Fibroblast of lung (primary cell): ENCODE data around the gene TUBGCP6. TPM values are rescaled to one million over a fixed set of nuclear protein-coding genes. Genes with fewer than 3 reads are reported as not detected.
A peak's percentile ranks its signal among the peaks of the same experiment; 100 is the strongest.

Experiments used
- DNase-seq, 2 donors: peaks; one replicate each; pipeline versions ENCODE4 v3.0.0 to v3.0.0-alpha.2; 2010; ENCODE audit warnings: low read depth in 2 of 2
- H2AFZ ChIP-seq: 2 replicates; pipeline ENCODE4 v1.5.1; 2012; ENCODE audit warnings: low read length, control low read depth, inconsistent platforms
- H3K27ac ChIP-seq: 2 replicates; pipeline ENCODE4 v1.5.1; 2011; ENCODE audit warnings: low read length, control low read depth; ENCODE audit not compliant: insufficient read depth
- H3K27me3 ChIP-seq: 2 replicates; pipeline ENCODE4 v1.5.1; 2011; ENCODE audit warnings: mild to moderate bottlenecking, low read length; ENCODE audit not compliant: control insufficient read depth, insufficient read depth
- H3K36me3 ChIP-seq: 2 replicates; pipeline ENCODE4 v1.5.1; 2011; ENCODE audit warnings: low read length; ENCODE audit not compliant: control insufficient read depth, insufficient read depth
- H3K4me1 ChIP-seq: 2 replicates; pipeline ENCODE4 v1.5.1; 2011; ENCODE audit warnings: low read length; ENCODE audit not compliant: control insufficient read depth, insufficient read depth; ENCODE audit errors: extremely low read depth
- H3K4me2 ChIP-seq: 2 replicates; pipeline ENCODE4 v1.5.1; 2011; ENCODE audit warnings: low read length, control low read depth; ENCODE audit not compliant: insufficient read depth; ENCODE audit errors: extremely low read depth
- H3K4me3 ChIP-seq, 4 experiments: fragments of 200-600 bp in 1 of 4; sonication (generic) in 1 of 4; replicated peaks in 1 of 4; 2 replicates each; pipeline ENCODE4 v1.5.1; 2011 to 2016; ENCODE audit warnings: low read length in 4 of 4, low read depth in 3 of 4, mild to moderate bottlenecking in 3 of 4, control low read depth in 2 of 4, inconsistent platforms in 1 of 4, mixed read lengths in 1 of 4; ENCODE audit not compliant: insufficient read depth in 1 of 4; ENCODE audit errors: control extremely low read depth in 1 of 4
- H3K79me2 ChIP-seq: 2 replicates; pipeline ENCODE4 v1.5.1; 2012; ENCODE audit warnings: mild to moderate bottlenecking, low read length, inconsistent platforms; ENCODE audit not compliant: control insufficient read depth, insufficient read depth
- H3K9ac ChIP-seq: 2 replicates; pipeline ENCODE4 v1.5.1; 2011; ENCODE audit warnings: mild to moderate bottlenecking, low read length, control low read depth; ENCODE audit not compliant: insufficient read depth
- H3K9me3 ChIP-seq: 2 replicates; pipeline ENCODE4 v1.5.1; 2012; ENCODE audit warnings: low read depth, low read length; ENCODE audit not compliant: control insufficient read depth, insufficient read depth
- H4K20me1 ChIP-seq: 2 replicates; pipeline ENCODE4 v1.5.1; 2011; ENCODE audit warnings: low read length; ENCODE audit not compliant: control insufficient read depth, insufficient read depth; ENCODE audit errors: extremely low read depth
- EZH2 ChIP-seq: IDR thresholded peaks from 2 replicates; pipeline ENCODE4 v1.5.1; 2012; ENCODE audit warnings: low read length, control low read depth, mild to moderate bottlenecking; ENCODE audit errors: missing control alignments
- polyA plus RNA-seq, 2 donors: library from polyadenylated mRNA; depleted of rRNA in 1 of 2; stranded (reverse) in 1 of 2; unstranded in 1 of 2; fragments of >200 nt; gene quantifications; 2 replicates each; pipeline ENCODE4 v1.2.1, GENCODE V29; 2011 to 2012; ENCODE audit warnings: missing spikeins in 1 of 2
- total RNA-seq: library from RNA; depleted of rRNA; stranded (reverse); fragments of >200 nt; gene quantifications from 2 replicates; pipeline ENCODE4 v1.2.1, GENCODE V29; 2014
- TF ChIP-seq, protein P1 (sequence below), 2 donors: IDR thresholded peaks in 1 of 2; conservative IDR thresholded peaks in 1 of 2; 1 replicate in 1 of 2; 2 replicates in 1 of 2; pipeline ENCODE4 v1.5.1; 2011 to 2012; ENCODE audit warnings: low read length in 2 of 2, control low read depth in 1 of 2, inconsistent platforms in 1 of 2, low read depth in 1 of 2, mild to moderate bottlenecking in 1 of 2

The TUBGCP6 gene
- total and polyA plus RNA-seq, 2 donors (not counting 1 experiment from before 2014, with no cell fraction given): 6.7 to 23.8 TPM

DNA sequence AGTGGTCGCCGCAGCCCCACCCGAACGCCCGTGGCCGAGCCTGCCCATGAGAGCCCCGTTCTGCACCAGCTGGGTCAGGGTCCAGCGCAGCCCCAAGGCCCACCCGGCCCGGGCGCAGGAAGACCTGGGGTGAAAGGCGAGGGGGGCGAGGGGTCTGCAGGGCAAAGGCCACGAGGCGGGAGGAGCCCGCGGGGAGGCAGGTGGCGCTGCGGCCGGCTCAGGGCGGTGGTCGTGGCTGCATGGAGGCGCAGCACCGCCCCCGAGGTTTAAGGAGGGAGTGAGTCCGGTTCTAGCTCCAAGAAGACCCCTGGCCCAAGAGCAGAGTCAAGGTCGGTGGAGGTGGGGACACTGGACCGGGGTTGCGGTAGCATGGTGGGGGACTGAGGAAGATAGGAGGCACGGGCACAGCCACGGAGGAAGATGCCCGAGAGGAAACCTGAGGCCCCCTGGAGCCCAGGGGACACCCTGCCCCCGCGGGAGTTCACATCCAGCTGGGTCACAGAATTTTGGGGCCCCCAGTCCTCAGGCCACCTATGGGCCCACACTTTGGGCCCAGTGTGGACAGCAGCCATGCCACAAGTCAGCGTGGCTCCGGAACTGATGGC, 6.8 kb upstream of the TUBGCP6 start:
- no peaks in the 10 kb centered on the region for H3K27me3 ChIP-seq
- DNase-seq: no peak
- H3K9me3 ChIP-seq: no peaks in the 10 kb centered on the region
- H3K4me2 ChIP-seq: peak overlapping the region; percentile 35
- peaks cover 11% of the 10 kb centered on the region for H3K79me2 ChIP-seq
- H4K20me1 ChIP-seq: no peaks in the 10 kb centered on the region
- peaks cover 7% of the 10 kb centered on the region for H3K4me1 ChIP-seq
- H2AFZ ChIP-seq: no peak overlapping the region
- H3K9ac ChIP-seq: no peak overlapping the region
- no peak overlapping the region for H3K27ac ChIP-seq
- no peak for TF ChIP-seq EZH2
- TF ChIP-seq, protein P1, sequence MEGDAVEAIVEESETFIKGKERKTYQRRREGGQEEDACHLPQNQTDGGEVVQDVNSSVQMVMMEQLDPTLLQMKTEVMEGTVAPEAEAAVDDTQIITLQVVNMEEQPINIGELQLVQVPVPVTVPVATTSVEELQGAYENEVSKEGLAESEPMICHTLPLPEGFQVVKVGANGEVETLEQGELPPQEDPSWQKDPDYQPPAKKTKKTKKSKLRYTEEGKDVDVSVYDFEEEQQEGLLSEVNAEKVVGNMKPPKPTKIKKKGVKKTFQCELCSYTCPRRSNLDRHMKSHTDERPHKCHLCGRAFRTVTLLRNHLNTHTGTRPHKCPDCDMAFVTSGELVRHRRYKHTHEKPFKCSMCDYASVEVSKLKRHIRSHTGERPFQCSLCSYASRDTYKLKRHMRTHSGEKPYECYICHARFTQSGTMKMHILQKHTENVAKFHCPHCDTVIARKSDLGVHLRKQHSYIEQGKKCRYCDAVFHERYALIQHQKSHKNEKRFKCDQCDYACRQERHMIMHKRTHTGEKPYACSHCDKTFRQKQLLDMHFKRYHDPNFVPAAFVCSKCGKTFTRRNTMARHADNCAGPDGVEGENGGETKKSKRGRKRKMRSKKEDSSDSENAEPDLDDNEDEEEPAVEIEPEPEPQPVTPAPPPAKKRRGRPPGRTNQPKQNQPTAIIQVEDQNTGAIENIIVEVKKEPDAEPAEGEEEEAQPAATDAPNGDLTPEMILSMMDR (conservative IDR thresholded peaks at IDR 0.05 in 1 of 2, IDR thresholded peaks at IDR 0.05 in 1 of 2; ENCODE audit: low read depth in 1 of 2, low read length in 2 of 2): no peak
- H3K4me3 ChIP-seq: peak overlapping the region in 1 of 4 experiments; percentile 81
- H3K36me3 ChIP-seq: peaks cover 32% of the 10 kb centered on the region

DNA sequence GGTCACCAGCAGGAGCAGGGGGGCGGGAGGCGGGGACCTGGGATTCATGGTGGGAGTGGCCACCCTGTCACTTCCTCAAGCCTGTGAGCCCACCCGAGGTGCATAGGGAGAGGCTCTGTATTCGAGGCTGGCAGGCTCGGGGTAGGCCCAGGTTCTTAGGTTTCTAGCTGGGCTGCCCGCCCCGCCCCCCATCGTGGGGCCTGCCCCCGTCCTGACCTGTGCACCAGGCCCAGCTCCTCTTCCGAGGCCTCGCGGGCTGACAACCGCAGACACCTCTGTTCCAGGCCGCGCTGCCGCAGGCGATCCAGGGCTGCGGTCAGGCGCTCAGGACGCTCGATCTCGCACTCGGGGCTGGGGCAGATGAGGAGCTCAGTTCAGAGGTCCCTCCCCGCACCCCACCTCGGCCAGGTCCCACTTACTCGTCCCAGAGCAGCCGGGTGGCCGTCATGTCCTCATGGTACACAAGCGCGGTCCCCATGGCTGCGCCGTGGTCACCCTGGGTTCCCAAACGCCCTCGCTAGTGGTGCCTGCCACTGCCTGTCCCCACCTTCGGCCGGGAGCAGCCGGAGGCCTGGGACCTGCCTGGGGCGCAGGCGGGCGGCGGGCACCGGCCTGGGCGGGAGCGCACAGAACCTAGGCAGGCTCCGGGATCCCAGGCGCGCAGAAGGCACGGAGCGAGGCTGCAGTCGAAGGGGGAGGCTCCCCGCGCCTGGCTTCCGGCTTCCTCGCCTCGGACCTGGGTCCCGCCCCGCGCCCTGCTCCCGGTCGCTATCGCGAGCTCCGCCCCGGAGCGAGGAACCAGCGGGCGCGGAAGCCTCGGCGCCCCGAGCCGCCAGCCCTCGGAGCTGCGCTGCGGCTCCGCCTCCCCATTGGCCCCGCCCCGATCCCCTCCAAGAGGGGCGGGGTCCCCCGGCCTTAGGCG, 6.0 kb upstream of the TUBGCP6 start, which contains the start of gene HDAC10:
Gene HDAC10, minus strand, starts transcription at position 711 of the 922 bp plus-strand sequence. Its CDS starts 233 bp downstream, at position 478.
- Histone ChIP-seq H2AFZ (peak within 1 kb of the TSS; percentile 62), H3K27ac (peak within 1 kb of the TSS; percentile 75), H3K9me3 (no peaks in the 10 kb centered on the region), H3K36me3 (peaks cover 33% of the 10 kb centered on the region), H4K20me1 (no peaks in the 10 kb centered on the region), H3K4me1 (peaks cover 8% of the 10 kb centered on the region), H3K4me3 (peak within 1 kb of the TSS; percentile 62 to 85 (median 79)), H3K79me2 (peaks cover 18% of the 10 kb centered on the region), H3K9ac (peak within 1 kb of the TSS; percentile 72), H3K27me3 (no peaks in the 10 kb centered on the region), H3K4me2 (peak within 1 kb of the TSS; percentile 91)
- TF ChIP-seq, protein P1 (conservative IDR thresholded peaks at IDR 0.05 in 1 of 2, IDR thresholded peaks at IDR 0.05 in 1 of 2; ENCODE audit: low read depth in 1 of 2, low read length in 2 of 2): no peak
- no peak for TF ChIP-seq EZH2
- peak; percentile 72 to 75 for DNase-seq

DNA sequence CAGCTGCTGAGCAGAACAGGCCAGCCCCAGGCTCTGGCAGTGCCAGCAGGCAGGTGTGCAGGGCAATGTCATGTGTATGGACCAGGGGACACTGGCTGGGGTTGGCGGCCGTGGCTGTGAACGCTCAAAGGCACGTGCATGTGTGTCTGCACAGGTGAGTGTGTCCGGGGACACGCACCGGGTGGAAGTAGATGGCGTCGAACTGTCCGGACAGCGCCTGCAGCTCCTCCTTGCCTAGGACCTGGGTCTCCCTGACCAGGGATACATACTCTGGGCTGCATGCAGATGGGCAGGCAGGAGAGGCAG, 5.4 kb upstream of the TUBGCP6 start:
- peak overlapping the region; percentile 75 for H3K27ac ChIP-seq
- DNase-seq: no peak
- H4K20me1 ChIP-seq: no peaks in the 10 kb centered on the region
- TF ChIP-seq EZH2: no peak
- TF ChIP-seq, protein P1 (conservative IDR thresholded peaks at IDR 0.05 in 1 of 2, IDR thresholded peaks at IDR 0.05 in 1 of 2; ENCODE audit: low read depth in 1 of 2, low read length in 2 of 2): no peak
- H3K4me2 ChIP-seq: peak overlapping the region; percentile 91
- no peaks in the 10 kb centered on the region for H3K9me3 ChIP-seq
- peaks cover 37% of the 10 kb centered on the region for H3K36me3 ChIP-seq
- peak overlapping the region; percentile 62 to 85 (median 79) for H3K4me3 ChIP-seq
- peaks cover 23% of the 10 kb centered on the region for H3K79me2 ChIP-seq
- H3K27me3 ChIP-seq: no peaks in the 10 kb centered on the region
- peak overlapping the region; percentile 72 for H3K9ac ChIP-seq
- no peak overlapping the region for H2AFZ ChIP-seq
- peaks cover 13% of the 10 kb centered on the region for H3K4me1 ChIP-seq
